ENCODE measurements around the gene ATP1A4.

GRCh38 chr1:160148121-160148520, 3.3 kb upstream of the ATP1A4 start:
- TF ChIP-seq CTCF (conservative IDR thresholded peaks at IDR 0.05; ENCODE audit: low read length) = no peak
- TF ChIP-seq EZH2phosphoT487 (IDR thresholded peaks at IDR 0.05; ENCODE audit: borderline replicate concordance, low read depth, low read length) = no peak

All from OCI-LY7 (cell line).